GM10266 (cell line): ENCODE data around the gene PPAT.

ENCODE experiments used
- DNase-seq: peaks from one replicate; pipeline ENCODE4 v3.0.0; 2012; ENCODE audit errors: extremely low spot score
- TF ChIP-seq, protein P1 (sequence below): IDR thresholded peaks from 2 replicates; pipeline ENCODE4 v1.5.1; 2012; ENCODE audit warnings: mild to moderate bottlenecking, low read depth; ENCODE audit not compliant: control insufficient read depth, insufficient read depth; ENCODE audit errors: missing control alignments

The PPAT gene

DNA sequence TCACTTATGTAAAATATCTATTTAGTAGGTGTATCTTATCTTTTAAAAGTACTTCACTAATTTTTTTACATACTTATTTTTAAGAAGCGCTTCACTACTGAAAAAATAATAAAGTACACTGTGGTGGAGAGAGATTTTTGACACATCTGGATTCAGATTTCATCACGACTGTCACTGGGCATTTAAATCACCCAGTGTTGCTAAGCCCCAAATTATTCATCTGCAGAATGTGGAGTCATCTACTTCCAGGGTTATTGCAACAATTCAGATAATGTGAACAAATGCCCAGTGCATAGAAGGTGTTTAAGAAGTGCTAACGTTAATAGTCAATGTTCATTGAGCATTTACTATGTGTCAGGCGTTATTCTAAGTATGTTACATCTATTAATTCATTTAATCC is 90.0 kb downstream of the PPAT start:
- no peak for DNase-seq
- TF ChIP-seq, protein P1, sequence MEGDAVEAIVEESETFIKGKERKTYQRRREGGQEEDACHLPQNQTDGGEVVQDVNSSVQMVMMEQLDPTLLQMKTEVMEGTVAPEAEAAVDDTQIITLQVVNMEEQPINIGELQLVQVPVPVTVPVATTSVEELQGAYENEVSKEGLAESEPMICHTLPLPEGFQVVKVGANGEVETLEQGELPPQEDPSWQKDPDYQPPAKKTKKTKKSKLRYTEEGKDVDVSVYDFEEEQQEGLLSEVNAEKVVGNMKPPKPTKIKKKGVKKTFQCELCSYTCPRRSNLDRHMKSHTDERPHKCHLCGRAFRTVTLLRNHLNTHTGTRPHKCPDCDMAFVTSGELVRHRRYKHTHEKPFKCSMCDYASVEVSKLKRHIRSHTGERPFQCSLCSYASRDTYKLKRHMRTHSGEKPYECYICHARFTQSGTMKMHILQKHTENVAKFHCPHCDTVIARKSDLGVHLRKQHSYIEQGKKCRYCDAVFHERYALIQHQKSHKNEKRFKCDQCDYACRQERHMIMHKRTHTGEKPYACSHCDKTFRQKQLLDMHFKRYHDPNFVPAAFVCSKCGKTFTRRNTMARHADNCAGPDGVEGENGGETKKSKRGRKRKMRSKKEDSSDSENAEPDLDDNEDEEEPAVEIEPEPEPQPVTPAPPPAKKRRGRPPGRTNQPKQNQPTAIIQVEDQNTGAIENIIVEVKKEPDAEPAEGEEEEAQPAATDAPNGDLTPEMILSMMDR = no peak
